ENCODE data around the gene ACSL1.

GRCh38 chr4:184814686-184815045 is 11.1 kb downstream of the ACSL1 start:
- TF ChIP-seq EZH2 (IDR thresholded peaks at IDR 0.05; ENCODE audit: borderline replicate concordance, low read depth, low read length, severe bottlenecking) = no peak
- no peak for TF ChIP-seq POLR2AphosphoS5 (IDR thresholded peaks at IDR 0.05; ENCODE audit: insufficient read depth, low read depth, low read length)
- TF ChIP-seq CTCF (IDR thresholded peaks at IDR 0.05; ENCODE audit: extremely low read depth in 1 of 2, insufficient read depth in 1 of 2, low read depth in 1 of 2, low read length in 2 of 2) = no peak
- no peak for TF ChIP-seq POLR2A (IDR thresholded peaks at IDR 0.05; ENCODE audit: low read depth, low read length)
- no peak for TF ChIP-seq FOS (IDR thresholded peaks at IDR 0.05; ENCODE audit: borderline replicate concordance, insufficient read depth, low read length)
- TF ChIP-seq JUN (IDR thresholded peaks at IDR 0.05; ENCODE audit: borderline replicate concordance, insufficient read depth, insufficient read length, low read depth) = no peak
- no peak for TF ChIP-seq MAX (IDR thresholded peaks at IDR 0.05; ENCODE audit: insufficient read depth, insufficient read length)

Data from endothelial cell of umbilical vein (primary cell).